Panc1 (cell line): Measurements from ENCODE around the gene PLXND1.

Experiments used
- TF ChIP-seq, protein P1 (sequence below): fragments of 450-650 bp; IDR thresholded peaks from 2 replicates; pipeline ENCODE4 v1.5.1; 2017; ENCODE audit warnings: mild to moderate bottlenecking
- TF ChIP-seq, protein P2 (sequence below), 2 experiments: IDR thresholded peaks; 2 replicates each; pipeline ENCODE4 v1.6.1; 2011 to 2012; ENCODE audit warnings: low read depth in 2 of 2, control low read depth in 1 of 2, low read length in 1 of 2, mild to moderate bottlenecking in 1 of 2, moderate library complexity in 1 of 2; ENCODE audit not compliant: insufficient read depth in 1 of 2

DNA sequence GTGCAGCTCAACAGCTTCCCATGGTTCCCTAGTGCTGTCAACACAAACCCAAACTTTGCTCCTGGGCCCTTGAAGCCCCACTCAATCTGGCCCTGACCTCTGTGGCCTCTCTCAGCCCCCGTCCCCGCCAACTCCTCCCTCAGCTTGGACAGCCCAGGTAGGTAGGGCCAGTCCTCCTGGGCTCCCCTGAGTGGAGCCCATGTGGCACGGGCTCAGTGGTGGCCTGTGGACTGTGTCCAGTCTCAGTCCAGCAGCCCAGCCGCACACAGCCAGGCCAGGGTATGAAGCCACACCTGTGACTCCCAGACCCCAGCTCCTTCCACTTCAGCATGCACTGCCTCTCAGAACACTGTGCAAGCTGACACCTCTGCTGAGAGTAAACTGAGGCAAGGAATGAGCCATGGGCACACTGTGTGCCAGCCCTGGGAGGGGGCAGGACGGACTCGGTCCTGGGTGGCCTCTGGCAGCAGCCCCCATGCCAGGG is 11.5 kb downstream of the PLXND1 start:
- TF ChIP-seq, protein P1, sequence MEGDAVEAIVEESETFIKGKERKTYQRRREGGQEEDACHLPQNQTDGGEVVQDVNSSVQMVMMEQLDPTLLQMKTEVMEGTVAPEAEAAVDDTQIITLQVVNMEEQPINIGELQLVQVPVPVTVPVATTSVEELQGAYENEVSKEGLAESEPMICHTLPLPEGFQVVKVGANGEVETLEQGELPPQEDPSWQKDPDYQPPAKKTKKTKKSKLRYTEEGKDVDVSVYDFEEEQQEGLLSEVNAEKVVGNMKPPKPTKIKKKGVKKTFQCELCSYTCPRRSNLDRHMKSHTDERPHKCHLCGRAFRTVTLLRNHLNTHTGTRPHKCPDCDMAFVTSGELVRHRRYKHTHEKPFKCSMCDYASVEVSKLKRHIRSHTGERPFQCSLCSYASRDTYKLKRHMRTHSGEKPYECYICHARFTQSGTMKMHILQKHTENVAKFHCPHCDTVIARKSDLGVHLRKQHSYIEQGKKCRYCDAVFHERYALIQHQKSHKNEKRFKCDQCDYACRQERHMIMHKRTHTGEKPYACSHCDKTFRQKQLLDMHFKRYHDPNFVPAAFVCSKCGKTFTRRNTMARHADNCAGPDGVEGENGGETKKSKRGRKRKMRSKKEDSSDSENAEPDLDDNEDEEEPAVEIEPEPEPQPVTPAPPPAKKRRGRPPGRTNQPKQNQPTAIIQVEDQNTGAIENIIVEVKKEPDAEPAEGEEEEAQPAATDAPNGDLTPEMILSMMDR, result no peak
- TF ChIP-seq, protein P2, sequence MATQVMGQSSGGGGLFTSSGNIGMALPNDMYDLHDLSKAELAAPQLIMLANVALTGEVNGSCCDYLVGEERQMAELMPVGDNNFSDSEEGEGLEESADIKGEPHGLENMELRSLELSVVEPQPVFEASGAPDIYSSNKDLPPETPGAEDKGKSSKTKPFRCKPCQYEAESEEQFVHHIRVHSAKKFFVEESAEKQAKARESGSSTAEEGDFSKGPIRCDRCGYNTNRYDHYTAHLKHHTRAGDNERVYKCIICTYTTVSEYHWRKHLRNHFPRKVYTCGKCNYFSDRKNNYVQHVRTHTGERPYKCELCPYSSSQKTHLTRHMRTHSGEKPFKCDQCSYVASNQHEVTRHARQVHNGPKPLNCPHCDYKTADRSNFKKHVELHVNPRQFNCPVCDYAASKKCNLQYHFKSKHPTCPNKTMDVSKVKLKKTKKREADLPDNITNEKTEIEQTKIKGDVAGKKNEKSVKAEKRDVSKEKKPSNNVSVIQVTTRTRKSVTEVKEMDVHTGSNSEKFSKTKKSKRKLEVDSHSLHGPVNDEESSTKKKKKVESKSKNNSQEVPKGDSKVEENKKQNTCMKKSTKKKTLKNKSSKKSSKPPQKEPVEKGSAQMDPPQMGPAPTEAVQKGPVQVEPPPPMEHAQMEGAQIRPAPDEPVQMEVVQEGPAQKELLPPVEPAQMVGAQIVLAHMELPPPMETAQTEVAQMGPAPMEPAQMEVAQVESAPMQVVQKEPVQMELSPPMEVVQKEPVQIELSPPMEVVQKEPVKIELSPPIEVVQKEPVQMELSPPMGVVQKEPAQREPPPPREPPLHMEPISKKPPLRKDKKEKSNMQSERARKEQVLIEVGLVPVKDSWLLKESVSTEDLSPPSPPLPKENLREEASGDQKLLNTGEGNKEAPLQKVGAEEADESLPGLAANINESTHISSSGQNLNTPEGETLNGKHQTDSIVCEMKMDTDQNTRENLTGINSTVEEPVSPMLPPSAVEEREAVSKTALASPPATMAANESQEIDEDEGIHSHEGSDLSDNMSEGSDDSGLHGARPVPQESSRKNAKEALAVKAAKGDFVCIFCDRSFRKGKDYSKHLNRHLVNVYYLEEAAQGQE (IDR thresholded peaks at IDR 0.05; ENCODE audit: insufficient read depth in 1 of 2, low read depth in 2 of 2, low read length in 1 of 2), result no peak
